ENCODE results near the gene ARIH1. TPM values are rescaled to one million over a fixed set of nuclear protein-coding genes. Genes with fewer than 3 reads are reported as not detected.

ARIH1 gene
- total and polyA plus RNA-seq, 4 donors: 27.2 to 165 (median 96.0) TPM

DNA sequence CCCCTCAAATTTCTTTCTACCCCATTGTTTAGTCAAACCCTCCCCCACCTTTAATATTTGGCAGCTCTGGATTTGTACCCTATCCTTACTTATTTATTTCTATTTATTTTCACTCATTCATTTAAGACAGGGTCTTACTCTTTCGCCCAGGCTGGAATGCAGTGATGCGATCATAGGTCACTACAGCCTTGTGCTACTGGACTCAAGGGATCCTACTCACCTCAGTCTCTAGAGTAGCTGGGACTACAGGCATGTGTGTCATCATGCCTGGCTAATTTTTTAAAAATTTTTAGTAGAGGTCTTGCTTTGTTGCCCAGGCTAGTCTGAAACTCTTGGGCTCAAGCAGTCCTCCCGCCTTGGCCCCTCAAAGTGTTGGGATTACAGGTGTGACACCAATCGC, 35.4 kb downstream of the ARIH1 start:
- Histone ChIP-seq H3K27me3 (ENCODE audit: control insufficient read depth in 1 of 2, insufficient read depth in 2 of 2, low read length in 1 of 2) (no peaks in the 10 kb centered on the region), H3K9me3 (ENCODE audit: control insufficient read depth, low read length) (no peaks in the 10 kb centered on the region), H3K27ac (ENCODE audit: low read depth in 1 of 2, low read length in 2 of 2) (no peak overlapping the region), H3K4me3 (ENCODE audit: low read length in 2 of 2) (no peak overlapping the region), H3K4me1 (ENCODE audit: control insufficient read depth in 1 of 2, insufficient read depth in 2 of 2, low read length in 2 of 2) (no peaks in the 10 kb centered on the region), H3K36me3 (ENCODE audit: control insufficient read depth in 1 of 2, insufficient read depth in 2 of 2, low read length in 1 of 2) (no peaks in the 10 kb centered on the region)
- WGBS, 2 donors: 97% methylated on average over 4 of the region's 4 CpGs
- no peak for ATAC-seq (ENCODE audit: low FRiP score)
- no peak for DNase-seq
- intact Hi-C loops (cut with DNase I): no loop called here

GRCh38 chr15:72511536-72511935, 37.4 kb downstream of the ARIH1 start:
- ATAC-seq (ENCODE audit: low FRiP score) (no peak), DNase-seq (no peak)
- Histone ChIP-seq H3K27me3 (ENCODE audit: control insufficient read depth in 1 of 2, insufficient read depth in 2 of 2, low read length in 1 of 2) (no peaks in the 10 kb centered on the region), H3K9me3 (ENCODE audit: control insufficient read depth, low read length) (no peaks in the 10 kb centered on the region), H3K27ac (ENCODE audit: low read depth in 1 of 2, low read length in 2 of 2) (no peak overlapping the region), H3K36me3 (ENCODE audit: control insufficient read depth in 1 of 2, insufficient read depth in 2 of 2, low read length in 1 of 2) (no peaks in the 10 kb centered on the region), H3K4me1 (ENCODE audit: control insufficient read depth in 1 of 2, insufficient read depth in 2 of 2, low read length in 2 of 2) (peaks cover 0 to 2% of the 10 kb centered on the region in 2 donors), H3K4me3 (ENCODE audit: low read length in 2 of 2) (no peak overlapping the region)
- 25 to 31% methylated on average over 4 of the region's 4 CpGs for WGBS, 2 donors
- intact Hi-C loops (cut with DNase I): no loop called here

- Histone ChIP-seq H3K4me1 (ENCODE audit: control insufficient read depth in 1 of 2, insufficient read depth in 2 of 2, low read length in 2 of 2) (peaks cover 0 to 2% of the 10 kb centered on the region in 2 donors), H3K4me3 (ENCODE audit: low read length in 2 of 2) (no peak overlapping the region), H3K27me3 (ENCODE audit: control insufficient read depth in 1 of 2, insufficient read depth in 2 of 2, low read length in 1 of 2) (no peaks in the 10 kb centered on the region), H3K27ac (ENCODE audit: low read depth in 1 of 2, low read length in 2 of 2) (no peak overlapping the region), H3K9me3 (ENCODE audit: control insufficient read depth, low read length) (no peaks in the 10 kb centered on the region), H3K36me3 (ENCODE audit: control insufficient read depth in 1 of 2, insufficient read depth in 2 of 2, low read length in 1 of 2) (no peaks in the 10 kb centered on the region)
- intact Hi-C loops (cut with DNase I): no loop called here
- no peak for ATAC-seq (ENCODE audit: low FRiP score)
- no peak for DNase-seq
Observed at GRCh38 chr15:72515591-72516389, 41.7 kb downstream of the ARIH1 start.

- 55 to 60% methylated on average over 2 of the region's 2 CpGs for whole genome bisulfite sequencing, 2 donors
- no peaks in the 10 kb centered on the region for H3K36me3 ChIP-seq (ENCODE audit: control insufficient read depth in 1 of 2, insufficient read depth in 2 of 2, low read length in 1 of 2)
- ATAC-seq (ENCODE audit: low FRiP score) (no peak), DNase-seq (no peak)
- H3K4me1 ChIP-seq (ENCODE audit: control insufficient read depth in 1 of 2, insufficient read depth in 2 of 2, low read length in 2 of 2): peaks cover 0 to 2% of the 10 kb centered on the region in 2 donors
- H3K27me3 ChIP-seq (ENCODE audit: control insufficient read depth in 1 of 2, insufficient read depth in 2 of 2, low read length in 1 of 2): no peaks in the 10 kb centered on the region
- no peak overlapping the region for H3K4me3 ChIP-seq (ENCODE audit: low read length in 2 of 2)
- H3K9me3 ChIP-seq (ENCODE audit: control insufficient read depth, low read length): no peaks in the 10 kb centered on the region
- H3K27ac ChIP-seq (ENCODE audit: low read depth in 1 of 2, low read length in 2 of 2): no peak overlapping the region
- intact Hi-C loops (cut with DNase I): no loop called here
Observed at GRCh38 chr15:72516777-72517176, 42.6 kb downstream of the ARIH1 start.

GRCh38 chr15:72521682-72522081, 47.6 kb downstream of the ARIH1 start:
- Histone ChIP-seq H3K36me3 (ENCODE audit: control insufficient read depth in 1 of 2, insufficient read depth in 2 of 2, low read length in 1 of 2) (no peaks in the 10 kb centered on the region), H3K4me1 (ENCODE audit: control insufficient read depth in 1 of 2, insufficient read depth in 2 of 2, low read length in 2 of 2) (no peaks in the 10 kb centered on the region), H3K9me3 (ENCODE audit: control insufficient read depth, low read length) (no peaks in the 10 kb centered on the region), H3K27me3 (ENCODE audit: control insufficient read depth in 1 of 2, insufficient read depth in 2 of 2, low read length in 1 of 2) (no peaks in the 10 kb centered on the region), H3K27ac (ENCODE audit: low read depth in 1 of 2, low read length in 2 of 2) (no peak overlapping the region), H3K4me3 (ENCODE audit: low read length in 2 of 2) (no peak overlapping the region)
- ATAC-seq (ENCODE audit: low FRiP score) (no peak), DNase-seq (no peak)
- intact Hi-C loops (cut with DNase I): no loop called here
- WGBS, 2 donors: 70 to 72% methylated on average over 1 of the region's 1 CpG

DNA sequence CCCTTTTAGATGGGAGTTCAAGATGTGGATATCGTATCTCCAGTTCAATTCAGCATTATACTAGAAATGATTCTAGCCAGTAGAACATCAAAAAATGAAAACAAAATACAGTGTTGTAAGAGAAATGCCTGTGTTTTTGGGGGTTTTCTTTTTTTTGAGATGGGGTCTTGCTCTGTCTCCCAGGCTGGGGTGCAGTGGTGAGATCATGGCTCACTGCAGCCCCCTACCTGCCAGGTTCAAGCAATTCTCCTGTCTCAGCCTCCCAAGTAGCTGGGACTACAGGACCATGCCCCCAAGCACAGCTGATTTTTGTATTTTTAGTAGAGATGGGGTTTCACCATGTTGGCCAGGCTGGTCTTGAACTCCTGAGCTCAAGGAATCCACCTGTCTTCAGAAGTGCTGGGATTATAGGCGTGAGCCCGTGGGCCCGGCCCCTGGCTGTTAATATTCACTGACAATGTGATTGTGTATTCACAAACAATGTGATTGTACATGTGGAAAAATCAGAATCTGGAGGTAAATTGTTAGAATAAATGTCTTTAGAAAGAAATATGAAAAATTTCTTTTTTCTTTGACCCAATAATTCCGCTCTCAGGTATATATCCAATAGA, 59.0 kb downstream of the ARIH1 start:
- Histone ChIP-seq H3K4me1 (ENCODE audit: control insufficient read depth in 1 of 2, insufficient read depth in 2 of 2, low read length in 2 of 2) (no peaks in the 10 kb centered on the region), H3K9me3 (ENCODE audit: control insufficient read depth, low read length) (no peaks in the 10 kb centered on the region), H3K36me3 (ENCODE audit: control insufficient read depth in 1 of 2, insufficient read depth in 2 of 2, low read length in 1 of 2) (no peaks in the 10 kb centered on the region), H3K4me3 (ENCODE audit: low read length in 2 of 2) (no peak overlapping the region), H3K27ac (ENCODE audit: low read depth in 1 of 2, low read length in 2 of 2) (no peak overlapping the region), H3K27me3 (ENCODE audit: control insufficient read depth in 1 of 2, insufficient read depth in 2 of 2, low read length in 1 of 2) (no peaks in the 10 kb centered on the region)
- ATAC-seq (ENCODE audit: low FRiP score) (no peak), DNase-seq (no peak)
- WGBS, 2 donors: 97 to 99% methylated on average over 5 of the region's 5 CpGs
- intact Hi-C loops (cut with DNase I): no loop called here

DNA sequence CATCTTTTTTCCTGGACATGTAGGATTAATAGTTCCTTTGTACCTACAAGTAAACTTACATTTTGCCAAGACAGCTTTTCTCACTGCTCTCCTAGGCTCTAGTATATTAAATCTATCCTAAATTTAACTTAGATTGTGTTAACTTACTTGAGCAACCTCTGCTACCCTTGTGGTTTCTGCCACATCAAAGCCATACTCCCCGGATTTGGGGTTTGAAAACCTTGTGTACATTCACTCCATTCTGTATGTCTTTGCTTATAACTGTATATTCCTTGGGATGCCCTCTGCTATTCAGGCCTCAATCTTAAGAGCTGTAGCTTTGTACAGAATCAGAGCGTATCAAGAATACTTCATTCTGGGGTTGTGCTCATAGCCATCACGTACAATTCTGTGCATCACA, 60.4 kb downstream of the ARIH1 start:
- Histone ChIP-seq H3K9me3 (ENCODE audit: control insufficient read depth, low read length) (no peaks in the 10 kb centered on the region), H3K4me1 (ENCODE audit: control insufficient read depth in 1 of 2, insufficient read depth in 2 of 2, low read length in 2 of 2) (no peaks in the 10 kb centered on the region), H3K4me3 (ENCODE audit: low read length in 2 of 2) (no peak overlapping the region), H3K36me3 (ENCODE audit: control insufficient read depth in 1 of 2, insufficient read depth in 2 of 2, low read length in 1 of 2) (no peaks in the 10 kb centered on the region), H3K27me3 (ENCODE audit: control insufficient read depth in 1 of 2, insufficient read depth in 2 of 2, low read length in 1 of 2) (no peaks in the 10 kb centered on the region), H3K27ac (ENCODE audit: low read depth in 1 of 2, low read length in 2 of 2) (no peak overlapping the region)
- no peak for ATAC-seq (ENCODE audit: low FRiP score)
- WGBS, 2 donors: 96% methylated on average over 3 of the region's 3 CpGs
- no peak for DNase-seq
- intact Hi-C loops (cut with DNase I): no loop called here

GRCh38 chr15:72535911-72536310, 61.8 kb downstream of the ARIH1 start:
- Histone ChIP-seq H3K27ac (ENCODE audit: low read depth in 1 of 2, low read length in 2 of 2) (no peak overlapping the region), H3K27me3 (ENCODE audit: control insufficient read depth in 1 of 2, insufficient read depth in 2 of 2, low read length in 1 of 2) (no peaks in the 10 kb centered on the region), H3K4me3 (ENCODE audit: low read length in 2 of 2) (no peak overlapping the region), H3K36me3 (ENCODE audit: control insufficient read depth in 1 of 2, insufficient read depth in 2 of 2, low read length in 1 of 2) (no peaks in the 10 kb centered on the region), H3K9me3 (ENCODE audit: control insufficient read depth, low read length) (no peaks in the 10 kb centered on the region), H3K4me1 (ENCODE audit: control insufficient read depth in 1 of 2, insufficient read depth in 2 of 2, low read length in 2 of 2) (no peaks in the 10 kb centered on the region)
- WGBS, 2 donors: 91 to 95% methylated on average over 3 of the region's 3 CpGs
- intact Hi-C loops (cut with DNase I): no loop called here
- DNase-seq (no peak), ATAC-seq (ENCODE audit: low FRiP score) (no peak)

DNA sequence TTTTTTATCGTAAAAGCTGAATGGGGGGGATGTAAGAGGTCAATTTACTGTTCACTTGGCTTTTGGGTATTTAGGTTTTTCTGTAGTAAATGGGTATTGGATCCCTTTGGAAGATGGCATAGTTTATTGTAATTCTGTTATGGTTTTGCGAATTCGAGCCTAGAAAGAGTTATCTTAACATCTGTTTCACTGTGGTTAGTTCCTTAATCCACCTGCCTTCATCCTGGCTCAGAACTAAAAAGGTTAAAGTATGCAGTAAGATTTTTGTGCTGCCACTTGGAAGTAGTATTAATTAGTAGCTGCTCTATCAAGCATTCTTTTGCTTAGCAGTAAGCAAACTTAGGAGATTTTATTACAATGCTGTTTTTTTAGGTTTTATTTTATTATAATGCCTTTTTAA, 62.4 kb downstream of the ARIH1 start:
- Histone ChIP-seq H3K4me1 (ENCODE audit: control insufficient read depth in 1 of 2, insufficient read depth in 2 of 2, low read length in 2 of 2) (no peaks in the 10 kb centered on the region), H3K4me3 (ENCODE audit: low read length in 2 of 2) (no peak overlapping the region), H3K36me3 (ENCODE audit: control insufficient read depth in 1 of 2, insufficient read depth in 2 of 2, low read length in 1 of 2) (no peaks in the 10 kb centered on the region), H3K27ac (ENCODE audit: low read depth in 1 of 2, low read length in 2 of 2) (no peak overlapping the region), H3K27me3 (ENCODE audit: control insufficient read depth in 1 of 2, insufficient read depth in 2 of 2, low read length in 1 of 2) (no peaks in the 10 kb centered on the region), H3K9me3 (ENCODE audit: control insufficient read depth, low read length) (no peaks in the 10 kb centered on the region)
- intact Hi-C loops (cut with DNase I): no loop called here
- WGBS, 2 donors: 94% methylated on average over 3 of the region's 3 CpGs
- ATAC-seq (ENCODE audit: low FRiP score) (no peak), DNase-seq (no peak)

Measured in aorta (tissue), 5 donors.